ENCODE data around the gene ELAVL4. TPM values are rescaled to one million over a fixed set of nuclear protein-coding genes. Genes with fewer than 3 reads are reported as not detected.

The ELAVL4 gene
- total and polyA plus RNA-seq, 2 of the 8 experiments (the other 6 are each of a cell fraction or from before 2014, with no cell fraction given): 0.21 to 0.89 TPM

DNA sequence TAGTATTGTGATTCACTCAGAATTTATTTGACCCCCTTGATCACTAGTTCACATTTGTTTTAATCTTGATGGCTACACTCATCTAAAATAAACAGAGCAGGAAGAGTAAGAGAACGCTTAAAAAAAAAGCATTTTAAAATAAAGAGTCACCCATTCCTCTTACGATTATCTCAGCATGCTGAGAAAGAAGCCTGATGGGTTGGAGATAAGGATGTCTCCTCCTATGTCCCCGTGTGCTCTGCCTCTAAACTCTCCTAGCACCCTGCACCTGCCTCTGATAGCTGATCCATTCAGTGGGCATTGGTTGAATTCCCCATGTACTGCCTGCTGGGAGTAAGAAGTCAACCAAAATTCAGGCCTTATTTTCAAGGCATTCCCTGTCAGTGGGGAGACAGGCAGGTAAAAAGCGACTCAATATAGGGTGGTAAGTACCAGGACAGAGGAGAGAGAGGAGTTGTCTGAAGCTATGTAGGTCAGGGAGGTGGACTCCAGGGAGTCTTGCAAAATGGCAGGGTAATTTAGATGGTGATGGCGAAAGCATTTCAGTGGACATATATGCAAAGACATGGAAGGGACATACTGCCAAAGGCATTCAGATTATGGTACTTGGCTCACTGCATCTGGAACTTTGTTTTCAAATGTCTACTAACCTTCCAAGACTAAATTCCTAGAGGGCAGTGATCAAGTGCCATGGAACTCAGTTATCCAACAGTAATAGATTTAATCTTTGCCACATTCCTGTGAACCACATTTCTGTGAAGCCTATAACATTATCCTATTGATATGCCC is 18.4 kb downstream of the ELAVL4 start:
- ChIA-PET CTCF (ENCODE audit: partially characterized antibody) (no interaction called here), POLR2A (ENCODE audit: partially characterized antibody) (no interaction called here)
- Histone ChIP-seq H4K91ac (replicated peaks; ENCODE audit: insufficient read length, low read length) (no peak overlapping the region), H3K23ac (ENCODE audit: insufficient read length) (no peak overlapping the region), H2BK12ac (ENCODE audit: low read depth, low read length) (no peak overlapping the region), H3K79me1 (ENCODE audit: low read depth, low read length) (no peaks in the 10 kb centered on the region), H2AK5ac (ENCODE audit: low read depth, low read length) (no peak overlapping the region), H3K36me3 (ENCODE audit: control insufficient read depth in 2 of 4, insufficient read depth in 4 of 4, low read length in 3 of 4) (no peaks in the 10 kb centered on the region), H3K79me2 (ENCODE audit: control insufficient read depth in 1 of 2, insufficient read depth in 2 of 2, low read length in 2 of 2) (no peaks in the 10 kb centered on the region), H3K14ac (ENCODE audit: insufficient read length) (no peak overlapping the region), H4K8ac (ENCODE audit: extremely low read depth, insufficient read depth, low read length) (no peak overlapping the region), H3K23me2 (ENCODE audit: low read depth, low read length) (no peaks in the 10 kb centered on the region), H3K4me3 (ENCODE audit: extremely low read depth in 1 of 4, insufficient read depth in 2 of 4, low read depth in 3 of 4, low read length in 4 of 4) (no peak overlapping the region), H2BK5ac (ENCODE audit: low read depth, low read length) (no peak overlapping the region), H3K9ac (replicated peaks in 1 of 4; ENCODE audit: extremely low read depth in 1 of 4, low read depth in 3 of 4, low read length in 3 of 4) (no peak overlapping the region), H2BK15ac (ENCODE audit: low read length) (no peak overlapping the region), H2BK120ac (replicated peaks; ENCODE audit: low read depth, low read length) (no peak overlapping the region), H4K20me1 (replicated peaks in 1 of 2; ENCODE audit: control insufficient read depth in 1 of 2, insufficient read depth in 2 of 2, low read length in 2 of 2) (no peaks in the 10 kb centered on the region), H3K4me2 (ENCODE audit: insufficient read depth in 1 of 2, low read depth in 2 of 2, low read length in 2 of 2) (no peak overlapping the region), H3K27me3 (replicated peaks in 1 of 4; ENCODE audit: control insufficient read depth in 3 of 4, extremely low read depth in 1 of 4, insufficient read depth in 3 of 4, low read length in 3 of 4) (no peaks in the 10 kb centered on the region), H3K18ac (ENCODE audit: extremely low read depth, low read length) (no peak overlapping the region), H3K4me1 (replicated peaks in 1 of 4; ENCODE audit: control insufficient read depth in 3 of 4, insufficient read depth in 4 of 4, low read length in 3 of 4) (peaks cover 0 to 3% (median 1%) of the 10 kb centered on the region in 4 experiments; a peak in 1 of 7 replicates), H3K4ac (replicated peaks; ENCODE audit: insufficient read length, low read depth, low read length) (no peak overlapping the region), H2AFZ (ENCODE audit: low read length) (no peak overlapping the region), H2BK20ac (ENCODE audit: low read length) (no peak overlapping the region), H4K5ac (ENCODE audit: insufficient read length, low read depth, low read length) (no peak overlapping the region), H3K27ac (ENCODE audit: low read depth, low read length) (no peak overlapping the region), H3K9me3 (ENCODE audit: insufficient read depth in 2 of 2, low read depth in 1 of 2, low read length in 1 of 2) (no peaks in the 10 kb centered on the region), H3K56ac (replicated peaks; ENCODE audit: insufficient read length, low read depth, low read length) (no peak overlapping the region)
- WGBS, 2 experiments (ENCODE audit: extremely low coverage in 1 of 2, insufficient coverage in 1 of 2, insufficient read length in 1 of 2, insufficient replicate concordance in 2 of 2, low coverage in 1 of 2, low lambda C conversion rate in 2 of 2, missing lambda C conversion rate in 1 of 2): 87% methylated on average over 5 of the region's 5 CpGs; no CpG with 5 or more reads in 1 of the 2 experiments
- FAIRE-seq (no peak), DNase-seq (ENCODE audit: low read depth in 1 of 2, low spot score in 2 of 2) (no peak)
- TF ChIP-seq ZNF274 (IDR thresholded peaks at IDR 0.05; ENCODE audit: borderline replicate concordance, extremely low read depth, low read length): no peak
- TF ChIP-seq GTF2F1 (IDR thresholded peaks at IDR 0.05; ENCODE audit: borderline replicate concordance, low read depth, low read length): no peak
- TF ChIP-seq YY1 (IDR thresholded peaks at IDR 0.05; ENCODE audit: low read depth, low read length): no peak
- TF ChIP-seq RBBP5 (IDR thresholded peaks at IDR 0.05; ENCODE audit: borderline replicate concordance, low read depth, low read length): no peak
- no peak for TF ChIP-seq GABPA (IDR thresholded peaks at IDR 0.05; ENCODE audit: borderline replicate concordance, insufficient read depth, low read length)
- no peak for TF ChIP-seq SP2 (IDR thresholded peaks at IDR 0.05; ENCODE audit: low read length)
- no peak for TF ChIP-seq RAD21 (IDR thresholded peaks at IDR 0.05 in 1 of 2, conservative IDR thresholded peaks at IDR 0.05 in 1 of 2; ENCODE audit: low read depth in 2 of 2, low read length in 2 of 2)
- TF ChIP-seq, protein P1, sequence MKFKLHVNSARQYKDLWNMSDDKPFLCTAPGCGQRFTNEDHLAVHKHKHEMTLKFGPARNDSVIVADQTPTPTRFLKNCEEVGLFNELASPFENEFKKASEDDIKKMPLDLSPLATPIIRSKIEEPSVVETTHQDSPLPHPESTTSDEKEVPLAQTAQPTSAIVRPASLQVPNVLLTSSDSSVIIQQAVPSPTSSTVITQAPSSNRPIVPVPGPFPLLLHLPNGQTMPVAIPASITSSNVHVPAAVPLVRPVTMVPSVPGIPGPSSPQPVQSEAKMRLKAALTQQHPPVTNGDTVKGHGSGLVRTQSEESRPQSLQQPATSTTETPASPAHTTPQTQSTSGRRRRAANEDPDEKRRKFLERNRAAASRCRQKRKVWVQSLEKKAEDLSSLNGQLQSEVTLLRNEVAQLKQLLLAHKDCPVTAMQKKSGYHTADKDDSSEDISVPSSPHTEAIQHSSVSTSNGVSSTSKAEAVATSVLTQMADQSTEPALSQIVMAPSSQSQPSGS (IDR thresholded peaks at IDR 0.05; ENCODE audit: low read length): no peak
- TF ChIP-seq KDM1A (IDR thresholded peaks at IDR 0.05; ENCODE audit: borderline replicate concordance, low read length): no peak
- TF ChIP-seq SP1 (IDR thresholded peaks at IDR 0.05; ENCODE audit: low read depth, low read length): no peak
- no peak for TF ChIP-seq BCL11A (IDR thresholded peaks at IDR 0.05; ENCODE audit: low read depth in 2 of 2, low read length in 2 of 2)
